GM12892 (cell line): ENCODE measurements around the gene PVALEF.

Experiments
- DNase-seq: peaks from one replicate; pipeline ENCODE4 v3.0.0; 2011; ENCODE audit not compliant: insufficient read length
- FAIRE-seq: peaks from 2 replicates; lab custom pipeline; 2011; peaks lifted over from hg19 to GRCh38; lab: Jason Lieb, UNC
- POLR2A ChIP-seq: IDR thresholded peaks from 2 replicates; pipeline ENCODE4 v1.6.1; 2011; ENCODE audit warnings: low read depth, low read length, control low read depth
- POLR2AphosphoS5 ChIP-seq: IDR thresholded peaks from 2 replicates; pipeline ENCODE4 v1.6.1; 2011; ENCODE audit warnings: low read depth, low read length, control low read depth
- TAF1 ChIP-seq: IDR thresholded peaks from 2 replicates; pipeline ENCODE4 v1.6.1; 2011; ENCODE audit warnings: low read depth, mild to moderate bottlenecking, control low read depth, low read length, borderline replicate concordance

The PVALEF gene

GRCh38 chr17:81209141-81209540 lies 43.8 kb downstream of the PVALEF start:
- FAIRE-seq (no peak), DNase-seq (no peak)
- TF ChIP-seq TAF1: no peak
- no peak for TF ChIP-seq POLR2A
- no peak for TF ChIP-seq POLR2AphosphoS5

GRCh38 chr17:81210466-81210865 lies 45.2 kb downstream of the PVALEF start:
- TF ChIP-seq POLR2AphosphoS5: no peak
- TF ChIP-seq POLR2A: no peak
- TF ChIP-seq TAF1: no peak
- FAIRE-seq (no peak), DNase-seq (no peak)

- no peak for FAIRE-seq
- no peak for DNase-seq
- TF ChIP-seq POLR2AphosphoS5: no peak
- TF ChIP-seq TAF1: no peak
- no peak for TF ChIP-seq POLR2A
Observed at GRCh38 chr17:81210868-81211267, 45.6 kb downstream of the PVALEF start.

- FAIRE-seq (no peak), DNase-seq (no peak)
- TF ChIP-seq POLR2A (no peak), TAF1 (no peak), POLR2AphosphoS5 (no peak)
Observed at GRCh38 chr17:81212365-81212764, 47.1 kb downstream of the PVALEF start.

- FAIRE-seq: no peak
- TF ChIP-seq POLR2AphosphoS5 (no peak), TAF1 (no peak), POLR2A (no peak)
- DNase-seq: no peak
Observed at GRCh38 chr17:81213978-81214377, 48.7 kb downstream of the PVALEF start.

GRCh38 chr17:81217491-81217890 lies 52.2 kb downstream of the PVALEF start:
- no peak for DNase-seq
- TF ChIP-seq POLR2AphosphoS5: no peak
- TF ChIP-seq TAF1: no peak
- no peak for TF ChIP-seq POLR2A
- FAIRE-seq: no peak

- DNase-seq: no peak
- no peak for FAIRE-seq
- TF ChIP-seq POLR2A: no peak
- TF ChIP-seq POLR2AphosphoS5: no peak
Observed at GRCh38 chr17:81218459-81218858, 53.2 kb downstream of the PVALEF start.

- no peak for DNase-seq
- no peak for FAIRE-seq
- no peak for TF ChIP-seq POLR2AphosphoS5
- no peak for TF ChIP-seq POLR2A
- TF ChIP-seq TAF1: no peak
Observed at GRCh38 chr17:81218991-81219390, 53.7 kb downstream of the PVALEF start.

GRCh38 chr17:81219476-81220180 lies 54.3 kb downstream of the PVALEF start:
- no peak for FAIRE-seq
- TF ChIP-seq POLR2AphosphoS5 (no peak), POLR2A (no peak), TAF1 (no peak)
- DNase-seq: no peak

GRCh38 chr17:81221371-81221841 lies 56.1 kb downstream of the PVALEF start:
- FAIRE-seq (no peak), DNase-seq (no peak)
- TF ChIP-seq TAF1 (no peak), POLR2A (no peak), POLR2AphosphoS5 (no peak)

GRCh38 chr17:81221842-81222619 lies 56.7 kb downstream of the PVALEF start:
- DNase-seq (no peak), FAIRE-seq (no peak)
- TF ChIP-seq POLR2AphosphoS5: no peak
- no peak for TF ChIP-seq TAF1

GRCh38 chr17:81222620-81222905 lies 57.3 kb downstream of the PVALEF start:
- TF ChIP-seq TAF1: no peak
- TF ChIP-seq POLR2A: no peak
- TF ChIP-seq POLR2AphosphoS5: no peak
- no peak for FAIRE-seq
- DNase-seq: no peak
